Esophagus muscularis mucosa (tissue), 4 donors: ENCODE data around the gene NTRK3. TPM values are rescaled to one million over a fixed set of nuclear protein-coding genes. Genes with fewer than 3 reads are reported as not detected.
A peak's percentile ranks its signal among the peaks of the same experiment; 100 is the strongest.

ENCODE experiments used
- DNase-seq: peaks from one replicate; pipeline ENCODE4 v3.0.0-alpha.2; 2017; ENCODE audit errors: extremely low spot score
- H3K27ac ChIP-seq, 4 donors: fragments of 200-600 bp; sonication (generic); replicated peaks in 1 of 4; 1 replicate in 3 of 4; 2 replicates in 1 of 4; pipeline ENCODE4 v1.5.1; 2016 to 2019; ENCODE audit warnings: mild to moderate bottlenecking in 1 of 4
- H3K27me3 ChIP-seq, 4 donors: fragments of 200-600 bp; sonication (generic); one replicate each; pipeline versions ENCODE4 v1.5.1 to v1.6.0; 2016 to 2019
- H3K36me3 ChIP-seq, 4 donors: fragments of 200-600 bp; sonication (generic); one replicate each; pipeline ENCODE4 v1.5.1; 2016 to 2019
- H3K4me1 ChIP-seq, 4 donors: fragments of 200-600 bp; sonication (generic); one replicate each; pipeline ENCODE4 v1.5.1; 2016 to 2019
- H3K4me3 ChIP-seq, 4 donors: fragments of 200-600 bp; sonication (generic); 1 replicate in 2 of 4; 2 replicates in 2 of 4; pipeline ENCODE4 v1.5.1; 2016 to 2019; ENCODE audit warnings: mild to moderate bottlenecking in 4 of 4, moderate library complexity in 1 of 4
- H3K9me3 ChIP-seq, 4 donors: fragments of 200-600 bp; sonication (generic); 1 replicate in 3 of 4; 2 replicates in 1 of 4; pipeline ENCODE4 v1.5.1; 2016 to 2019
- CTCF ChIP-seq, 3 experiments: fragments of 200-600 bp in 2 of 3; fragments of 450-650 bp in 1 of 3; sonication (generic) in 2 of 3; IDR thresholded peaks; one replicate each; pipeline ENCODE4 v1.5.1; 2017 to 2019; ENCODE audit warnings: antibody characterized with exemption in 3 of 3, mild to moderate bottlenecking in 2 of 3, moderate library complexity in 1 of 3
- EP300 ChIP-seq: sonication (generic); formaldehyde crosslinking; IDR thresholded peaks from one replicate; pipeline ENCODE4 v1.6.1; 2017; ENCODE audit warnings: antibody characterized with exemption
- POLR2A ChIP-seq: fragments of 450-650 bp; IDR thresholded peaks from one replicate; pipeline ENCODE4 v1.6.1; 2017; ENCODE audit warnings: antibody characterized with exemption, moderate library complexity, mild to moderate bottlenecking, low read depth
- POLR2AphosphoS5 ChIP-seq, 2 donors: sonication (generic); formaldehyde crosslinking; IDR thresholded peaks; one replicate each; pipeline ENCODE4 v1.6.1; 2017; ENCODE audit warnings: antibody characterized with exemption in 2 of 2
- WGBS: methylation state at CpG from one replicate; pipeline ENCODE4 v1.1.5; 2018; 5-methylcytosine and 5-hydroxymethylcytosine counted together
- intact Hi-C: fragments of 100-400 bp; cut with DNase I; formaldehyde crosslinking; loops from one replicate; pipeline ENCODE4 v1.15.1; 2023
- total RNA-seq, 4 donors: library from RNA; depleted of rRNA; stranded (reverse); fragments of >200 nt; gene quantifications; one replicate each; pipeline versions ENCODE4 v1.1.0 to v1.2.1, GENCODE V29; 2016

NTRK3 gene
- total RNA-seq, 4 donors from 2014 or later, result 1.7 to 6.3 (median 3.0) TPM

- Histone ChIP-seq H3K36me3 (no peaks in the 10 kb centered on the region), H3K27me3 (peaks cover 0 to 82% (median 21%) of the 10 kb centered on the region in 4 donors), H3K4me1 (peaks cover 16 to 33% (median 23%) of the 10 kb centered on the region in 4 donors), H3K27ac (no peak overlapping the region), H3K4me3 (no peak overlapping the region), H3K9me3 (no peaks in the 10 kb centered on the region)
- no peak for DNase-seq
- WGBS, result no CpG with 5 or more reads among the region's 1 CpG
- TF ChIP-seq EP300 (no peak), CTCF (IDR thresholded peaks at IDR 0.05) (no peak), POLR2AphosphoS5 (IDR thresholded peaks at IDR 0.05) (no peak), POLR2A (no peak)
- intact Hi-C loops, result no loop called here
Measured at GRCh38 chr15:88250826-88251225, 5.7 kb downstream of the NTRK3 start.

GRCh38 chr15:88249220-88249619 lies 7.3 kb downstream of the NTRK3 start:
- peaks cover 7 to 23% (median 11%) of the 10 kb centered on the region in 4 donors for H3K4me1 ChIP-seq
- TF ChIP-seq POLR2AphosphoS5 (IDR thresholded peaks at IDR 0.05) (no peak), POLR2A (no peak), EP300 (no peak), CTCF (IDR thresholded peaks at IDR 0.05) (no peak)
- 77% methylated on average over 5 of the region's 6 CpGs for WGBS
- H3K27me3 ChIP-seq, result peaks cover 0 to 66% (median 8%) of the 10 kb centered on the region in 4 donors
- H3K4me3 ChIP-seq, result no peak overlapping the region
- no peaks in the 10 kb centered on the region for H3K36me3 ChIP-seq
- DNase-seq, result no peak
- no peaks in the 10 kb centered on the region for H3K9me3 ChIP-seq
- intact Hi-C loops, result loop anchor here (5.0 kb wide), 2 partner anchors 1332 to 1627 kb away; no protein-coding TSS in a partner anchor
- H3K27ac ChIP-seq, result no peak overlapping the region

GRCh38 chr15:88247914-88248313 lies 8.6 kb downstream of the NTRK3 start:
- H3K9me3 ChIP-seq, result no peaks in the 10 kb centered on the region
- H3K4me3 ChIP-seq, result no peak overlapping the region
- 66% methylated on average over 4 of the region's 4 CpGs for WGBS
- intact Hi-C loops, result loop anchor here (5.0 kb wide), 2 partner anchors 1331 to 1626 kb away; no protein-coding TSS in a partner anchor
- H3K4me1 ChIP-seq, result peaks cover 7 to 23% (median 11%) of the 10 kb centered on the region in 4 donors
- H3K36me3 ChIP-seq, result no peaks in the 10 kb centered on the region
- TF ChIP-seq POLR2AphosphoS5 (IDR thresholded peaks at IDR 0.05) (no peak), CTCF (IDR thresholded peaks at IDR 0.05) (no peak), EP300 (no peak), POLR2A (no peak)
- DNase-seq, result no peak
- no peak overlapping the region for H3K27ac ChIP-seq
- H3K27me3 ChIP-seq, result peaks cover 0 to 53% (median 0%) of the 10 kb centered on the region in 4 donors

GRCh38 chr15:88246666-88247446 lies 9.7 kb downstream of the NTRK3 start:
- DNase-seq, result no peak
- Histone ChIP-seq H3K4me1 (peaks cover 7 to 23% (median 11%) of the 10 kb centered on the region in 4 donors), H3K4me3 (peak overlapping the region in 1 of 4 donors; percentile 40), H3K36me3 (no peaks in the 10 kb centered on the region), H3K27ac (no peak overlapping the region), H3K27me3 (peaks cover 0 to 42% (median 0%) of the 10 kb centered on the region in 4 donors), H3K9me3 (no peaks in the 10 kb centered on the region)
- no peak for TF ChIP-seq POLR2A
- TF ChIP-seq CTCF (IDR thresholded peaks at IDR 0.05), result peak; percentile 91 to 99 (median 98)
- no peak for TF ChIP-seq POLR2AphosphoS5 (IDR thresholded peaks at IDR 0.05)
- no peak for TF ChIP-seq EP300
- intact Hi-C loops, result loop anchor here (5.0 kb wide), 2 partner anchors 1330 to 1625 kb away; no protein-coding TSS in a partner anchor
- 28% methylated on average over 14 of the region's 27 CpGs for WGBS
